Smooth muscle cell (in vitro differentiated cells): Measurements from ENCODE around the gene TIAM1. TPM values are rescaled to one million over a fixed set of nuclear protein-coding genes. Genes with fewer than 3 reads are reported as not detected.

Experiments used
- DNase-seq: peaks from one replicate; lab custom pipeline; 2025; ENCODE audit not compliant: unreplicated experiment; lab: John Stamatoyannopoulos, UW
- H2AFZ ChIP-seq: fragments of 200-600 bp; sonication (generic); 2 replicates; pipeline ENCODE4 v1.6.0; 2016; ENCODE audit warnings: antibody characterized with exemption, low read depth, mild to moderate bottlenecking
- H3F3A ChIP-seq: fragments of 200-600 bp; sonication (generic); 2 replicates; pipeline ENCODE4 v1.6.0; 2017; ENCODE audit warnings: antibody characterized with exemption, low read depth
- H3K27ac ChIP-seq: fragments of 200-600 bp; sonication (generic); 2 replicates; pipeline ENCODE4 v1.5.1; 2016; ENCODE audit warnings: low read depth, mild to moderate bottlenecking
- H3K27me3 ChIP-seq: fragments of 200-600 bp; sonication (generic); 2 replicates; pipeline ENCODE4 v1.6.1; 2016; ENCODE audit warnings: low read depth, mild to moderate bottlenecking
- H3K36me3 ChIP-seq: fragments of 200-600 bp; sonication (generic); 2 replicates; pipeline ENCODE4 v1.5.1; 2016; ENCODE audit warnings: low read depth
- H3K4me1 ChIP-seq: fragments of 200-600 bp; sonication (generic); 2 replicates; pipeline ENCODE4 v1.5.1; 2016; ENCODE audit warnings: low read depth
- H3K4me2 ChIP-seq: fragments of 200-600 bp; sonication (generic); 2 replicates; pipeline ENCODE4 v1.6.0; 2016; ENCODE audit warnings: mild to moderate bottlenecking
- H3K4me3 ChIP-seq: fragments of 200-600 bp; sonication (generic); 2 replicates; pipeline ENCODE4 v1.5.1; 2016; ENCODE audit warnings: mild to moderate bottlenecking
- H3K79me2 ChIP-seq: fragments of 200-600 bp; sonication (generic); 2 replicates; pipeline ENCODE4 v1.6.0; 2016; ENCODE audit warnings: low read depth, mild to moderate bottlenecking
- H3K9ac ChIP-seq: fragments of 200-600 bp; sonication (generic); 2 replicates; pipeline ENCODE4 v1.6.0; 2016; ENCODE audit warnings: low read depth
- H3K9me3 ChIP-seq: fragments of 200-600 bp; sonication (generic); replicated peaks from 2 replicates; pipeline ENCODE4 v1.5.1; 2016; ENCODE audit warnings: low read depth
- H4K20me1 ChIP-seq: fragments of 200-600 bp; sonication (generic); 2 replicates; pipeline ENCODE4 v1.6.0; 2016; ENCODE audit warnings: low read depth
- CTCF ChIP-seq: fragments of 200-600 bp; sonication (generic); IDR thresholded peaks from 2 replicates; pipeline ENCODE4 v1.5.1; 2017; ENCODE audit warnings: borderline replicate concordance, mild to moderate bottlenecking, antibody characterized with exemption; ENCODE audit not compliant: insufficient read depth, poor library complexity, severe bottlenecking
- WGBS: methylation state at CpG from one replicate; pipeline ENCODE4 v1.1.7; 2016; ENCODE audit warnings: low lambda C conversion rate; 5-methylcytosine and 5-hydroxymethylcytosine counted together
- polyA plus RNA-seq: library from polyadenylated mRNA; unstranded; fragments of >200 nt; fragmentation: Nextera tagmentation; extraction: Ambion mirVana; gene quantifications from 2 replicates; pipeline ENCODE4 v1.2.1, GENCODE V29; 2016
- total RNA-seq: library from RNA; depleted of rRNA; stranded (reverse); fragments of >200 nt; gene quantifications from 2 replicates; pipeline ENCODE4 v1.2.3, GENCODE V29; 2014

Gene TIAM1
- total and polyA plus RNA-seq, 2 experiments from 2014 or later = 3.2 to 12.9 TPM

DNA sequence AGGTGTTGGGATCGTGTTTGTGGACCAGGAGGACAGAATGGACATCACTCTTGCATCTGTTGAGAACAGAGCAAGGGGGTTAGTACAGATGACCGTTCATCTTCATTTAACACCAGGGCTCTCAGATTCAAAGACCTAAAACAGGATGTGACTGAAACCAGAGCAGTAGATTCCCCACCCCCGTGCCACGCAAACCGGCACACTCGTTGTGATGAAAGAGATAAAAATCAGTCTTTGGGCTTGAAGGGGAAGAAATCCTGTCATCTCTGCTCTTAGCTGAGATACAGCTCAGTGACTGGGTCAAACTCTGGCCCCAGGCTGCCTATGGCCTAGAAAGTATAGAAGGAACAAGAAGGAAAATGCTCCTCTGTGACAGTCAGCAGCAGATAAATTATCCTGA lies 159.6 kb downstream of the TIAM1 start:
- no peaks in the 10 kb centered on the region for H4K20me1 ChIP-seq
- no peaks in the 10 kb centered on the region for H3F3A ChIP-seq
- no peak overlapping the region for H3K4me3 ChIP-seq
- H3K79me2 ChIP-seq = no peaks in the 10 kb centered on the region
- H3K27ac ChIP-seq = no peak overlapping the region
- H3K27me3 ChIP-seq = no peaks in the 10 kb centered on the region
- DNase-seq = no peak
- H2AFZ ChIP-seq = no peak overlapping the region
- no peaks in the 10 kb centered on the region for H3K9me3 ChIP-seq
- no peak for TF ChIP-seq CTCF
- no peak overlapping the region for H3K9ac ChIP-seq
- H3K4me1 ChIP-seq = no peaks in the 10 kb centered on the region
- no peak overlapping the region for H3K4me2 ChIP-seq
- 26% methylated on average over 6 of the region's 6 CpGs for WGBS
- H3K36me3 ChIP-seq = no peaks in the 10 kb centered on the region

DNA sequence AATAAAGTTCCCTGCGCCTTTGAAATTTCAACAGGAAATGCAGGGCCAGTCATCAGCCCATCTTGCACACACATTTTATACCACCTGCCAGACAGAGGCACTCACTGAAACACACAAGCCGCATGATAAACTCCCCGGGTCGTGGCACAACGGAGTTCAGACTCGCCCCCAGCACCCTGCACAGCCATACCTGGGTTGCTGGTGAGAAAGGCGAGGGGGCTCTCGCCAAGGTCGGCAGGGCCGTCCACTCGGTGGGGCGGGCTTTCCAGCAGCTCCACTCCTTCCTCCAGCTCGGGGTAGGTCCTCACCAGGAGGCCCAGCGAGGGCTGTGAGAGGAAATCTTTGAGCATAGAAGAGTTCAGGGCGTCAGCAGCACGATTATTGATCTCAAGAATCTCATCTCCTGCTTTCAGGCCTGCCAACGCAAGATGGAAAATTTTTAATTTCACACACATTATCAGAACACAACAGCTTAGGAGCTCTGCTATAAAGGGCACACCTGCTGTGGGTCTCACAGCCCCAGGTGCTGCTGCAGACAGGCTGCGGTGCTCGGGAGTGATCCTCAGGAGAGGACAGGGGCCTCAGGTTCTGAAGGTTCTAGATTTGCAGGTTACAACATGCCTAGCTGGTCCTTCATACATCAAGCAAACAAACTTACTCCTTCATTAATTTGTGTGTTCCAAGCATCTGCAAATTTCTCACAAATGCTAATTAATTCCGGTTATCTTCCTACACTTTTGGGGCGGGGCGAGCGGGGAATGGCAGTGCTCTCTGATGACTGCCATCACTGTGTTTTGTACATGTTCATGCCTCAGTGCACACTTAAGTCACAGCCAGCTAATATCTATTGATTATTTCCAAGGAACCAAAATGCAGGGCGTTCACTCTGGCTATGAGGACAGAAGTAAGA lies 161.6 kb downstream of the TIAM1 start:
- Histone ChIP-seq H3K4me3 (no peak overlapping the region), H3K9me3 (no peaks in the 10 kb centered on the region), H3K27ac (no peak overlapping the region), H3K4me1 (no peaks in the 10 kb centered on the region), H3K9ac (no peak overlapping the region), H3K27me3 (no peaks in the 10 kb centered on the region), H3K79me2 (no peaks in the 10 kb centered on the region), H4K20me1 (no peaks in the 10 kb centered on the region), H3K4me2 (no peak overlapping the region), H3K36me3 (no peaks in the 10 kb centered on the region), H2AFZ (no peak overlapping the region), H3F3A (no peaks in the 10 kb centered on the region)
- 96% methylated on average over 24 of the region's 24 CpGs for WGBS
- no peak for DNase-seq
- TF ChIP-seq CTCF = no peak

DNA sequence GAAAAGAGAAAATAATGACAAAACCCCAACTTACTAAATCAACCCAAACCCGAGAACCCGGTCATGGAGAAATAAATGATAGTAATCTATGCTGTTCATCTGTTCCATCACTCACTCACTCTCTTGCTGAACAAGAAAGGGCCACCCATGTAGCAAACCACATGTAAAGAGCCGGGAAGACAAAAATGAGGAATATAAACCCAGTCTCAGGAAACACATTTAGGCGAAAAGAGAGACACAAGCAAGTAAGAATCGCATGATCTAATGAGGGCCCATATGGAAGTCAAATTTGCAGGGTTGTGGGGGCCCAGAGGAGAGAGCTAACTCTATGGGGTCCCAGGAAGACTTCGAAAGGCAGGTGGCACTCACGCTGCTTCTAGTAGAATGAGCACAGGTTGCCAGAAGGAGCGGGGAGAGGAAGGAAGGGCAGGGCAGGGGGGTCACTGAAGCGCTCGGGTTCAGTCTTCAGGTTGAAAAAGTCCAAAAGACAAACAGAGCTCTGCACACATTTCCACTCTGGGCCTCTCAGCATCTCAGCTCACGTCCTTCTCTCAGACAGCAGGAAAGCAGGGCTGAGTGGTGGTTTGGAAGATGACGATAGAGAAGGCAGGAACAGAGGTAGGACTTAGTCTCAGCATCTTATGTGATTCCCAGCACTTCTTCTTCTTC lies 162.8 kb downstream of the TIAM1 start:
- H3K9ac ChIP-seq = no peak overlapping the region
- no peak overlapping the region for H3K27ac ChIP-seq
- no peak overlapping the region for H2AFZ ChIP-seq
- DNase-seq = no peak
- peaks cover 2% of the 10 kb centered on the region for H3F3A ChIP-seq
- 97% methylated on average over 12 of the region's 12 CpGs for WGBS
- no peaks in the 10 kb centered on the region for H3K36me3 ChIP-seq
- no peak overlapping the region for H3K4me2 ChIP-seq
- no peaks in the 10 kb centered on the region for H4K20me1 ChIP-seq
- no peak overlapping the region for H3K4me3 ChIP-seq
- no peaks in the 10 kb centered on the region for H3K79me2 ChIP-seq
- H3K4me1 ChIP-seq = no peaks in the 10 kb centered on the region
- no peaks in the 10 kb centered on the region for H3K9me3 ChIP-seq
- H3K27me3 ChIP-seq = no peaks in the 10 kb centered on the region
- no peak for TF ChIP-seq CTCF
